Measurements from ENCODE around the gene MIDN. TPM values are rescaled to one million over a fixed set of nuclear protein-coding genes. Genes with fewer than 3 reads are reported as not detected.

Gene MIDN
- total RNA-seq, 6 donors from 2014 or later = 33.5 to 176 (median 75.9) TPM

DNA sequence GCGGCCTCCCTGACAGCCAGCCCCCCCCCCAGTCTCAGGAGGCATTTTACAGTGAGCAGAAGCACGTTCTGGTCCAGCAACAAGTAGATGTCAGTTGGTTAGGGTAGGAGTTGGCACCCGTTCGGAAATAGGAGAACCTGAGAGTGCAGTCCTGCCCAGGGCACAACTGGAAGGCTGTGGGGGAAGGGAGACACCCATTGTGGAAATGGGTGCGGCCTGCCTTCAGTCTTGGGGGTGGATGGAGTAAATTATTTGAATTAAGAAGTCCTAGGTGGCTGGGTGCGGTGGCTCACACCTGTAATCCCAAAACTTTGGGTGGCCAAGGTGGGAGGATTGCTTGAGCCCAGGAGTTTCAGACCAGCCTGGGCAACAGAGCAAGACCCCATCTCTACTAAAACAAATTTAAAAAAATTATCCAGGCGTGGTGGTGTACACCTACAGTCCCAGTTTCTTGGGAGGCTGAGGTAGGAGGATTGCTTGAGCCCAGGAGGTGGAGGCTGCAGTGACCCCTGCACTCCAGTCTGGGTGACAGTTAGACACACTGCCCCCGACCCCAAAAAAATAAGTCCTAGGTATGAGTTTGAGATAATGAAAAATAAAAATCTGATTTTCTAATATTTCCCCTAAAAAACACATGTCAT, 21.9 kb downstream of the MIDN start:
- Histone ChIP-seq H3K36me3 (peaks cover 32 to 50% (median 44%) of the 10 kb centered on the region in 4 donors), H3K27me3 (no peaks in the 10 kb centered on the region), H3K4me3 (peak overlapping the region; percentile 65 to 89 (median 75)), H3K4me1 (peaks cover 85 to 93% (median 87%) of the 10 kb centered on the region in 4 donors), H3K27ac (peak overlapping the region; percentile 94 to 100 (median 99)), H3K9me3 (no peaks in the 10 kb centered on the region)
- ATAC-seq (ENCODE audit: low FRiP score in 2 of 2) = no peak
- DNase-seq = peak; percentile 58 to 61
- TF ChIP-seq, protein P1, sequence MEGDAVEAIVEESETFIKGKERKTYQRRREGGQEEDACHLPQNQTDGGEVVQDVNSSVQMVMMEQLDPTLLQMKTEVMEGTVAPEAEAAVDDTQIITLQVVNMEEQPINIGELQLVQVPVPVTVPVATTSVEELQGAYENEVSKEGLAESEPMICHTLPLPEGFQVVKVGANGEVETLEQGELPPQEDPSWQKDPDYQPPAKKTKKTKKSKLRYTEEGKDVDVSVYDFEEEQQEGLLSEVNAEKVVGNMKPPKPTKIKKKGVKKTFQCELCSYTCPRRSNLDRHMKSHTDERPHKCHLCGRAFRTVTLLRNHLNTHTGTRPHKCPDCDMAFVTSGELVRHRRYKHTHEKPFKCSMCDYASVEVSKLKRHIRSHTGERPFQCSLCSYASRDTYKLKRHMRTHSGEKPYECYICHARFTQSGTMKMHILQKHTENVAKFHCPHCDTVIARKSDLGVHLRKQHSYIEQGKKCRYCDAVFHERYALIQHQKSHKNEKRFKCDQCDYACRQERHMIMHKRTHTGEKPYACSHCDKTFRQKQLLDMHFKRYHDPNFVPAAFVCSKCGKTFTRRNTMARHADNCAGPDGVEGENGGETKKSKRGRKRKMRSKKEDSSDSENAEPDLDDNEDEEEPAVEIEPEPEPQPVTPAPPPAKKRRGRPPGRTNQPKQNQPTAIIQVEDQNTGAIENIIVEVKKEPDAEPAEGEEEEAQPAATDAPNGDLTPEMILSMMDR (IDR thresholded peaks at IDR 0.05) = no peak
- TF ChIP-seq POLR2A (IDR thresholded peaks at IDR 0.05) = no peak
- no peak for TF ChIP-seq EP300 (IDR thresholded peaks at IDR 0.05)
- no peak for TF ChIP-seq POLR2AphosphoS5 (IDR thresholded peaks at IDR 0.05)
- WGBS, 2 donors = 16 to 22% methylated on average over 7 to 8 of the region's 8 CpGs

- peak overlapping the region in 3 of 4 donors; percentile 65 to 89 (median 80) for H3K4me3 ChIP-seq
- H3K27me3 ChIP-seq = no peaks in the 10 kb centered on the region
- H3K4me1 ChIP-seq = peaks cover 79 to 89% (median 81%) of the 10 kb centered on the region in 4 donors
- DNase-seq (peak; percentile 56 to 85), ATAC-seq (ENCODE audit: low FRiP score in 2 of 2) (no peak)
- H3K27ac ChIP-seq = peak overlapping the region; percentile 94 to 100 (median 99)
- TF ChIP-seq, protein P1 (IDR thresholded peaks at IDR 0.05) = no peak
- 63 to 68% methylated on average over 25 to 26 of the region's 26 CpGs for WGBS, 2 donors
- peaks cover 32 to 50% (median 44%) of the 10 kb centered on the region in 4 donors for H3K36me3 ChIP-seq
- H3K9me3 ChIP-seq = no peaks in the 10 kb centered on the region
Observed at GRCh38 chr19:1270854-1271527, 22.6 kb downstream of the MIDN start.

DNA sequence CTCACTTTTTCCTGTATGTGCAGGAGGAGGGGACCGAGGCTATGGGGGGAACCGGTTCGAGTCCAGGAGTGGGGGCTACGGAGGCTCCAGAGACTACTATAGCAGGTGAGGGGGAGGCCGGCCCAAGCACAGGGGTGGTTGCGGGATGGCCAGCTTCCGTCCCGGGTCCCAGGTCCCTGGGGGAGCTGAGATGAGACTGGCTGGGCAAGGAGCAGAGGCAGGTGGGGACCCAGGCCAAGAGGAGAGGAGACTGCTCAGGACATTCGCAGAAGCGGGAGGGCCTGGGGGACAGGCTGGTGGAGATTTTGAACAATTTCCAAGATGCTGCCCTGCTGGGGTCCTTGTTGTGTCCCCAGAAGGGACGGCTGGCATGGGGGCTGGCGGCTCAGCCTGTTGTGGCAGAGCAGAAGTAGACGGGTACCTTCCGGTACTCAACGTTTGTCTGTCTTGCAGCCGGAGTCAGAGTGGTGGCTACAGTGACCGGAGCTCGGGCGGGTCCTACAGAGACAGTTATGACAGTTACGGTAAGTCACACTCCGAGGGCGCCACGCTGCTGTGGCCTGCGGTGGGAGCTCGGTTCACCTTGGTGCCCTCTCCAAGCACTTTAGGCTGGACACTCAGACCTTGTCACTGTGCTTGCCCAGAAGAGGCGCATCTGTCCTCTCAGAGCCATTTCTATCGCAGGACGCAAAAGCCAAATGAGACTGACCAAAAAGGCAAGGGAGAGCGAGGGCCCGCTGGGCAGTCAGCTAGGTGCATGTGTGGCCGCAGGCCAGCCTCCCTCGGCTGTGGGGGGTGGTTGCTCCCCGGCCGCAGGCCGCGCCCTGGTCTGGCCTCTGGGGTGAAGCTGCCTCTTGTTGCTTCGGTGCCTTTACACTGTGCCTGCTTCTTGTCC, 23.4 kb downstream of the MIDN start:
- ATAC-seq (ENCODE audit: low FRiP score in 2 of 2) (no peak), DNase-seq (peak; percentile 59 to 89)
- Histone ChIP-seq H3K36me3 (peaks cover 32 to 50% (median 44%) of the 10 kb centered on the region in 4 donors), H3K4me1 (peaks cover 79 to 89% (median 81%) of the 10 kb centered on the region in 4 donors), H3K27me3 (no peaks in the 10 kb centered on the region), H3K27ac (peak overlapping the region; percentile 94 to 100 (median 99)), H3K9me3 (no peaks in the 10 kb centered on the region), H3K4me3 (peak overlapping the region in 2 of 4 donors; percentile 80 to 89)
- peak in 1 of 2 donors; percentile 6 for TF ChIP-seq POLR2AphosphoS5 (IDR thresholded peaks at IDR 0.05)
- no peak for TF ChIP-seq POLR2A (IDR thresholded peaks at IDR 0.05)
- WGBS, 2 donors = 74 to 75% methylated on average over 34 to 36 of the region's 37 CpGs

- TF ChIP-seq POLR2A (IDR thresholded peaks at IDR 0.05) (no peak), EP300 (IDR thresholded peaks at IDR 0.05) (no peak), POLR2AphosphoS5 (IDR thresholded peaks at IDR 0.05) (no peak)
- TF ChIP-seq, protein P1 (IDR thresholded peaks at IDR 0.05) = no peak
- Histone ChIP-seq H3K27me3 (no peaks in the 10 kb centered on the region), H3K4me1 (peaks cover 72 to 86% (median 75%) of the 10 kb centered on the region in 4 donors), H3K36me3 (peaks cover 32 to 53% (median 44%) of the 10 kb centered on the region in 4 donors), H3K4me3 (peak overlapping the region in 1 of 4 donors; percentile 89), H3K9me3 (no peaks in the 10 kb centered on the region), H3K27ac (peak overlapping the region; percentile 45 to 99 (median 74))
- 66 to 67% methylated on average over 32 to 33 of the region's 33 CpGs for WGBS, 2 donors
- ATAC-seq (ENCODE audit: low FRiP score in 2 of 2) = no peak
- peak in 1 of 2 donors; percentile 33 for DNase-seq
Observed at GRCh38 chr19:1272423-1273262, 24.3 kb downstream of the MIDN start.

Data from upper lobe of left lung (tissue), 6 donors.